Stimulated activated CD4-positive, alpha-beta T cell treated with anti-CD3 and anti-CD28 coated beads, Interleukin-1b, Interleukin-23, amount 100 ng/mL, for 1 hour (primary cell): Measurements from ENCODE around the gene PCCA.
"Not testable (repeated sequence)": the region's sequence is repeated elsewhere in the genome, so short reads cannot be mapped to it uniquely, and the experiment has no call there.

Experiments
- DNase-seq, 2 donors: peaks; one replicate each; pipeline ENCODE4 v3.0.0-alpha.2; 2020; ENCODE audit warnings: low read depth in 2 of 2

The PCCA gene

DNA sequence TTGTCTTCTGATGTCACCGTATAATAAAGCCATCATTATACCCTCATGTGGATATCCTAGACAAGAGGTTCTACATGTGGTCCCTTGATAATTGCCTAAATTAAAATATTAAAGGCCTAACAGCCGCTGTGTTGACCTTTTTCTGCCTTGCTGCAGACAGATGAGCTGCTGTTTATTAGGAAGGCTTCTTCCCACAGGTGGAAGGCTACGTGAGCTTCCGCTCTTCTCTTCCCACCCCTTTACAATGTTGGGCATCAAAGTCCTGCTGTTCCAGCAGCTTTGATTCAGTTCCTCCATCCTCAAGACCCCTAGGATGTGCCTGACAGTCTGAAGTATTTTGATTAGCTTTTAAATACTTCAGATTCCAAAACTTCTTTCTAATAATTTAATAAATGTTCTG, 217.1 kb downstream of the PCCA start:
- DNase-seq, result no peak

DNA sequence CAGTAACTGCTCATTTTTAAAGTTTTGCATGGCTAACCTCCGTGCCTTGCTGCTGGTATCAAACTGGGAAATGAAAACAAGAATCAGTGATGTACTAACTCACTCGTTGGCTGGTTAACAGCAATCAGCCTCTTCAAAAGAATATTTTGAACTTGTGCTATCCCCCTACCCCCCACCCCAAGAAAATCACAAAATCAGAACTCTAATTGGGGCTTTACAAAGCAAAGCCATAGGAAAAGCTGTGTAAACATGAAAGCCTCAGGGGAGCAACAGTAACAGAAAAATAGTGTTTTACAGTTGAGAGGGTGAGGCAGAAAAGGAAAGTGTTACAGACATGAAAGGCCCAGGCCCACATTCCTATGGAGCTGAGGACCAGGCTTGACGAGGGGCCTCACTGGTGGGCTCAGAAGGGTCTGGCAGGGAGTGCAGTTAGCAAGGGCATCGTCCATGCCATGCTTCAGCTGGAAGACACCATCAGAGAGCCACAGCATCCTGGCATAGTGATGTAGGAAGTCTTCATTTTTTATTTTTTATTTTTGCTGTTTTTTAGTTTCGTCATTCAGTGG, 217.6 kb downstream of the PCCA start:
- DNase-seq, result no peak

- DNase-seq, result no peak
These were observed 225.4 kb downstream of the PCCA start for GRCh38 chr13:100314132-100314910.

DNA sequence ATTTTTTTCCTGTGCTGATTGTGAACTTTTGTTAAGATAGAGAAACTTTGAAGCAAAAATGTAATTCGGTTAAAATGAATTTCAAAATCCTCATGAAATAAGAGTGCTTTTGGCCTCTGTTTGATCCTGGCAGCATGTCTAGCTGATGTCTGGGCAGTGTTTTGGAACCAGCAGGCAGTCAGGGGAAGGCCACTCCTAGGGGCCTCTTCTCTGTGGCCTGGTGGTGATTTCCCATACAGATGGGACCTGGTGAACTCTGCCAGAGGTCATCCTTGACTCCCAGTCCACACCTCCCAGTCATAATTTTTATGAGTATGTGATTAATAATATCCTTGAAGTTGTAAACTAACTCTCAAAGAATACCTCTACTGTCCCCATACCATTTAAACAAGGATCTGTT, 226.6 kb downstream of the PCCA start:
- no peak for DNase-seq

DNA sequence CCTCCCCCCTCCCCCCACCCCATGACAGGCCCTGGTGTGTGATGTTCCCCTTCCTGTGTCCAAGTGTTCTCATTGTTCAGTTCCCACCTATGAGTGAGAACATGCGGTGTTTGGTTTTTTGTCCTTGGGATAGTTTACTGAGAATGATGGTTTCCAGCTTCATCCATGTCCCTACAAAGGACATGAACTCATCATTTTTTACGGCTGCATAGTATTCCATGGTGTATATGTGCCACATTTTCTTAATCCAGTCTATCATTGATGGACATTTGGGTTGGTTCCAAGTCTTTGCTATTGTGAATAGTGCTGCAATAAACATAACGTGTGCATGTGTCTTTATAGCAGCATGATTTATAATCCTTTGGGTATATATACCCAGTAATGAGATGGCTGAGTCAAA, 229.6 kb downstream of the PCCA start:
- DNase-seq, result not testable (repeated sequence)

- no peak for DNase-seq
These were observed 235.0 kb downstream of the PCCA start for GRCh38 chr13:100323937-100324336.

DNA sequence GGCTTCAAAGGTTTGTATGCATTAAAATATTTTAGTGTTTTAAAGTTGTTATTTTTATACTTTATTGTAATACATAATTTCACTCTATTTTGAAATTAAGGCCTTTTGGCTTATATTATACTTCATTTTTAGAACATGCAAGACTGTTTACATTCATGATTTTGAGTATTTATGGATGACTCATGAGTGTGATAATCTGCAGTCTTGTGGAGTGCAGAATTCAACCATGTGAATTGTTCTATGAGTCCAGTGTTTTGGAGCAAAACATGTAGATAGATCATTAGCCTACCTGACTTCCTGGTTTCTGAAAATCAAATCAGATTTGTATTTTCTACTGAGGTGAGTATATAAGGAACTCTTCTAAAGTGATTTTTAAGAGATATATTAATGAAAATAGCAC, 241.8 kb downstream of the PCCA start:
- DNase-seq, result no peak

DNA sequence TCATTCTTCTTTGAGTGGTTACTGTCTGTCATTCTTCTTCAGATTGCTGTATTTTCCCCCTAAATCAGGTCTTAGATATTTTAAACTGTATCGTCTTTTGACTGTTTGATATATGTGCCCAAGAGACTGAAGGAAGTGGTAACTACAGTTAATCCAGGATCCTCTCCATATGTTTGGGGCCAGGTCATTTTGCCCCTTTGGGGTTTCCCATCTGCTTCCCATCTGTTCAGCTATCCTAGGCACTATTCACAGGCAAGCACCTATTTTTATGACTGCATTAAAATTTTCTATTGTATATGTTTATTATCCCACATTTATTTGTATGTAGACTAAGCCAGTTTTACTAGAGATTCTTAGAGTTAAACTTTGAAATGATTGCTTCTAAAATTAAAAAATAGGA, 244.2 kb downstream of the PCCA start:
- no peak for DNase-seq

DNA sequence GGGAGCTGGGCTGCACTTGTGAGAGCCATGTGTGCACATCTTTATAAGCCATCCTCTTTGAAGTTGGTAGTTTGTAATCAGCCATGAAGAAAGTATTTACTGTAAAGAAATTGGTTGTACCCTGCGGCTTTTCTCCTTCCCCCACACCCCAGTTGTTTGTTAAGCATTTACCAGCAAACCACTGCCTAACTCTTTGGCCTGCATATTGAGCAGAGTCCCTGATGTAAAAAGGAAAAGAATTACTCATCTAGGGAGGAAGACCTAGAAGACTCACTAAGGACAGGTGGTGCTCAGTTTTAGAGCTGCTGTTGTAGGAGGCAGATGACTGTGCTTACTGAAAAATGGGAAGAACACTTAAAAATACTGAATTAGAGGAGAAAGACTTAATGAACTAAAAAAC, 245.3 kb downstream of the PCCA start:
- no peak for DNase-seq

- DNase-seq, result no peak
These were observed 248.1 kb downstream of the PCCA start for GRCh38 chr13:100336795-100337516.

GRCh38 chr13:100338275-100338674, 249.4 kb downstream of the PCCA start:
- DNase-seq, result no peak

DNA sequence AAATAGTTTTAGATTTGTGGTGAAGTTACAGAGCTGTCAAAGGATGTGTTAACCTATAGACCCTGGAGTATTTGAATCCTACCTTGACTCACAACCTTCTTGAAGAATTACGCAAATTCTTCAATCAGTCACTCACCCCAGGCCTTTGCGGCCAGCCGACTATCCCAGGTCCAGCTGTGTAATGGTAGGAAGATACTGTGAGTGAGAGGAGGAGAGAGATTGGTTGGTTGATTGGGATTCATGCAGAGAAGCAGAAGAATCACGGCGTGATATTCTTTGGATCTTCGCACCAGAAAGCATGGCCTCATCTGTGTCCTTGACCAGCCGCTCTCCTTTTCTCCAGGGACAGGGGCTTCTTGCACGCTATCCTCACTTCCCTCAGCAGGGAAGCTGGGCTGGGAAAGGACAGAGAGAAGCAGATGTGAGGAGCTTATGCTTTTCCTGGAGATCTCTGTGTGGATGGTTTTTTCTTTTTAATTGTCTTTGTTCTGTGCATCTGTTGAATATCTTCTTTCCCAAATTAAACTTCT, 250.6 kb downstream of the PCCA start:
- no peak for DNase-seq

DNA sequence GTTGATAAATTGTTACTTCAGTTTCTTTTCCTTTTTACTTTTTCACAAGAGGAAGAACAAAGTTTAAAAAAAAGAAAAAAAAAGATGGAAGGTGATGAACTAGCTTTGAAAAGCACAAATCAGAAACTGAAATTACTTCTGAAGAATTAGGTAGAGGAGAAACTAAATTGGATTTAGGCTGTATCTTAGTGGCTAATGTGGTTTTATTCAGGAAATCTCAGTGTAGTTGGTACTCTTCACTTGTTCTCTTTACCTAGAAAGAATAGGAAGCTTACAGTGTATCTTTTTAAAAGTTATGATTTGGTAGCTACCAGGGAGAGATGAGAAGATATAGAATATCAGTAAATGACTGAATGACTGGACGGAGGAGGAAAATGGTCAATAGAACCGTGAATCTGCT, 252.0 kb downstream of the PCCA start:
- no peak for DNase-seq

DNA sequence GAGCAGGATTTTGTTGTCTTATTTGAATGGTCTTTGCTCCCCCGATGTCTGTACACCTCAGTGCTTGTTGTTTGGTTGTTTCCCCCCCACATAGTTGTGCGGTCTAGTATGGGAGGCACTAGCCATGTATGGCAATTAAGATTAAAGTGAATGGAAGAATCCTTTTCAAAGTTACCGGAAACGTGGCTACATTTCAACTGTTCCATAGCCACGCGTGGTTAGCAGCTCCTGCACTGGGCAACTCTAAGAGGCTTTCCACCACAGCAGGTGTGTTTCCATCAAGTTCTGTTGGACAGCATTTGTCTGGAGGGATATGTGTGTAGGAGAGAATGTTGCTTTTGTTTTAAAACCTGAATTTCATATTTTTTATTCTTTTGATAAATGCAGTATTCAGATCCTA, 252.4 kb downstream of the PCCA start:
- no peak for DNase-seq

GRCh38 chr13:100344544-100344943, 255.7 kb downstream of the PCCA start:
- no peak for DNase-seq

- no peak for DNase-seq
These were observed 259.1 kb downstream of the PCCA start for GRCh38 chr13:100347968-100348367.

DNA sequence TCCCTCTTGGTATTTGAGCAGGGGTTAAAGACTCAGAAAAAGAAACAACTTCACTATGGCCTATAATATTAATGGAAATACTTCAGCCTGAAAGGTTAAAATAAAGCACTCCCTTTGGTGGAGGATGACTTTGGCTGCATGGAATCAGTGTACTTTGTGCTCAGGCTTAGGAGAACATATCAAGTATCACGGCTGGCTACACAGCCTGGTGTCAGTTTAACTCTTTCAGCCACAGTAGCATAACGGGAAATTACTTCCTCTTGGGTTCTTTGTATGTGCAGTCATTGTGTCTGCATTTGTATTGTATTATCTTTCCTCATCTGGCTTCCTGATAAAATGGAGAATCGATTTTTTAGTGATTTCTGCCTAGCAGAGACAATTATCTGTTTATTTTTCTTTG, 260.7 kb downstream of the PCCA start:
- no peak for DNase-seq

DNA sequence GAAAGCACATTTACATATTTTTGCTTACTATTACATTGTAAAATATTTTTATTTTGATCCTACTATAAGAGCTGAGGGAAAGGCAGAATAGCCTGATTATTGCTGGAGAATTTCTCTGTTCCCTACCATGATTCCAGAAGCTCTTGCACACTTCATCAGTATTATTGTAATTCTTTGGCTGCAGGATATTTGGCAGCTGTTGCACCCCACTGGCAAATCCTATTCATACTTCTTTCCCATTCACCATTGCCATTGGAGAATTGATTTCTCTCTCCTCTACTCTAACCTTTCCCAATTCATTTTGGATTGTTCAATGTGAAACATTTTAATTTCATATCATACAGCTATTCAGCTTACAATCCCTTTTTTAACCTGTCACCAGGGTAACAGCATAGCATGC, 261.7 kb downstream of the PCCA start:
- no peak for DNase-seq

- no peak for DNase-seq
These were observed 267.5 kb downstream of the PCCA start for GRCh38 chr13:100356426-100356825.

- no peak for DNase-seq
These were observed 268.0 kb downstream of the PCCA start for GRCh38 chr13:100356889-100357288.

DNA sequence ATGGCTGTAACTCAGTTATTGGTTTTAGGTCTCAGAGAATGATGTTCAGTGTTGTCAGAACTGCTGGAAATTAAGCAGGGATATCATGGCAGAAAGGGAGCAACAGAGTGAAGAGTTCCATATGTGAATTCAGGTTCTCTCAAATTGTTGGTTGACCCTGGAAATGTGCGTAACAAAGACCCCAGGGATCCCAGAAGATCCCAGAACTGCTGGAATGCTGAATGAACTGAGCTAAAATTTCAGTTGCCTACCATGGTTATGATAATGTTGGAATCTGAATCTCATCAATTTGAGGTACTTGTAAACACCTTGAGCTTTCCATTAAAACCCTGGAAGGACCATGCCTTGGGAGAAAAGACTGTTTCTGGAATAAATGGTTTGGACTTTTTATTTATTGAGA, 268.9 kb downstream of the PCCA start:
- DNase-seq, result no peak

GRCh38 chr13:100361504-100361903, 272.6 kb downstream of the PCCA start:
- no peak for DNase-seq

DNA sequence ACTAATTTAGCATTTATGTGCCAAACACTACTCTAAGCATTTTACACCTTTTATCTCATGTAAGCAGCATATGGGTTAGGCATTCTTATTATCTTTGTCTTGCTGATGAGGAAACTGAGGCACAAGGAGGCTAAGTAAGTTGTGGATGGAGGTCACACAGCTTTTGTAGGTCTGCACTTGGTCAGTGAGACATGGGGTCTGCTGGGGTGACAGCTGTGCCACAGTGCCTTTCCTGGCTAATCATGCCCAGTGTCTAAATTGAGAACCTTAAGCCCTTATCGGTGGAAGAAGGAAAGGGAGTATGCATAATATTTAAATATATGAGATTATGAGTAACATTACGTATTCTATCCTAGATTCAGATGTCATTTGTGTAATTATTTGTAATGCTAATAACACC, 273.5 kb downstream of the PCCA start:
- DNase-seq, result no peak
